Coronary artery (tissue), 2 donors: ENCODE measurements around the gene C1orf105.

Experiments used
- DNase-seq: peaks from one replicate; pipeline ENCODE4 v3.0.0-alpha.2; 2017; ENCODE audit warnings: low spot score
- H3K27ac ChIP-seq, 2 donors: fragments of 200-600 bp; sonication (generic); one replicate each; pipeline ENCODE4 v1.5.1; 2016 to 2019
- H3K4me3 ChIP-seq: fragments of 200-600 bp; sonication (generic); 2 replicates; pipeline ENCODE4 v1.5.1; 2016; ENCODE audit warnings: mild to moderate bottlenecking, moderate library complexity
- TF ChIP-seq, protein P1 (sequence below): fragments of 200-600 bp; sonication (generic); IDR thresholded peaks from one replicate; pipeline ENCODE4 v1.5.1; 2019; ENCODE audit warnings: antibody characterized with exemption

The C1orf105 gene

GRCh38 chr1:172394811-172395210, 25.7 kb upstream of the C1orf105 start:
- no peak for DNase-seq
- Histone ChIP-seq H3K27ac (peak overlapping the region in 1 of 2 donors; percentile 41), H3K4me3 (no peak overlapping the region)
- TF ChIP-seq, protein P1, sequence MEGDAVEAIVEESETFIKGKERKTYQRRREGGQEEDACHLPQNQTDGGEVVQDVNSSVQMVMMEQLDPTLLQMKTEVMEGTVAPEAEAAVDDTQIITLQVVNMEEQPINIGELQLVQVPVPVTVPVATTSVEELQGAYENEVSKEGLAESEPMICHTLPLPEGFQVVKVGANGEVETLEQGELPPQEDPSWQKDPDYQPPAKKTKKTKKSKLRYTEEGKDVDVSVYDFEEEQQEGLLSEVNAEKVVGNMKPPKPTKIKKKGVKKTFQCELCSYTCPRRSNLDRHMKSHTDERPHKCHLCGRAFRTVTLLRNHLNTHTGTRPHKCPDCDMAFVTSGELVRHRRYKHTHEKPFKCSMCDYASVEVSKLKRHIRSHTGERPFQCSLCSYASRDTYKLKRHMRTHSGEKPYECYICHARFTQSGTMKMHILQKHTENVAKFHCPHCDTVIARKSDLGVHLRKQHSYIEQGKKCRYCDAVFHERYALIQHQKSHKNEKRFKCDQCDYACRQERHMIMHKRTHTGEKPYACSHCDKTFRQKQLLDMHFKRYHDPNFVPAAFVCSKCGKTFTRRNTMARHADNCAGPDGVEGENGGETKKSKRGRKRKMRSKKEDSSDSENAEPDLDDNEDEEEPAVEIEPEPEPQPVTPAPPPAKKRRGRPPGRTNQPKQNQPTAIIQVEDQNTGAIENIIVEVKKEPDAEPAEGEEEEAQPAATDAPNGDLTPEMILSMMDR: no peak

DNA sequence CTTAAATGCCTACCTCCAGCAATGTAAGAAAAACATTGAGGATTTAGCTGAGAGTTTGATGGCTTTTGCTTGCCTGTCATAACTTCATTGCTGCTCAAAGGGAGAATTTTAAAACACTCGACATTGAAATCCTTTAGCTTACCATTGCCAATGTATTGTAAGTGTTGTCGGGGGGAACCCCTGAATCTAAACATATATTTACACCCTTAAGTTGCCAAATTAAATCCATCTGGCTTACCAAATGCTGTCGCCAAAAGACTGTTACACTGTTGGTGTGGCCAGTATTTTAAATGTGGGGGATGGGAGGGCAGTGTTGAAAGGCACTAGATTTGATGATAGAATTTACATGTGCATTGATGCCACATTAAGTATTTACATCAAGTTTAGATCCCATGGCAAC, 24.9 kb upstream of the C1orf105 start:
- no peak overlapping the region for H3K27ac ChIP-seq
- DNase-seq: no peak
- TF ChIP-seq, protein P1: no peak
- no peak overlapping the region for H3K4me3 ChIP-seq

- H3K27ac ChIP-seq: no peak overlapping the region
- TF ChIP-seq, protein P1: no peak
- no peak for DNase-seq
- no peak overlapping the region for H3K4me3 ChIP-seq
These were observed 23.3 kb upstream of the C1orf105 start for GRCh38 chr1:172397221-172397620.

- TF ChIP-seq, protein P1: no peak
- H3K27ac ChIP-seq: peak overlapping the region in 1 of 2 donors; percentile 75
- no peak overlapping the region for H3K4me3 ChIP-seq
- no peak for DNase-seq
These were observed 22.9 kb upstream of the C1orf105 start for GRCh38 chr1:172397633-172398032.

GRCh38 chr1:172398193-172398592, 22.3 kb upstream of the C1orf105 start:
- no peak overlapping the region for H3K4me3 ChIP-seq
- TF ChIP-seq, protein P1: no peak
- no peak for DNase-seq
- H3K27ac ChIP-seq: peak overlapping the region; percentile 54 to 75

DNA sequence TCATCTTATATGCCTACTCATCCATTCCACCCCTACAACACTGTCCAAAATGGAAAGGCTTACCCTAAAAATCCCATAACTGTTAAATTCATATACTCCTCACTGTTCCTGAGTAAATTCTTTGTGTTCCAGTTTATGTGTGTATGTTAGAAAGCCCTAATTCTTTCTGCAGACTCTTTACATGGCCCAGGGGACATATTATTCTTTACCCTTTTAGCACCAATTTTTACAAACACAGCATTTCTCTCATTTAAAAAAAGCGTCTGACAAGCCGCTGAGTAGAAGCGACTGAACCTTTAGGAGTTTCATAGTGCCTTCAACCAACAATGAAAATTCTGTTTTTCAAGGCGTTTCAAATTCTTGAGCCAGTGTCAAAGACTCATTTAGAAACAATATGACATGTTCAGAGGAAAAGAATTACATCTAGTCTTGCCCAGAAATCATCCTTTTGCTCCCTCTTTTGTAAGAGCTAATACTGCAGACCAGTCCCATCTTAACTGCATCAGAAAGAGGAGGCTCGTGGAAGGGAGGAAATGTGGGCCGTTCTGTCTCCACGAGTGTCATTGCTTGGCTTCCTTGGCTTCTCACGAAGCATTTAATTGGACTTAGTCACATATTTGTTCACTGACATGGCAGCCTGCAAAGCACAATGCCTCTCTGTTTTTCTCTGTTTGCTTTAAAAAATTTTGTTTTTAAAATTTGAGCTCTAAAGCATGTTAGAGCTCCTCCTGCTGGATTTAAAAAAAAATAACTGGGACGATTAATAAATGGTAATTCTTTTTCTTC, 21.3 kb upstream of the C1orf105 start:
- TF ChIP-seq, protein P1: peak; percentile 43
- DNase-seq: peak; percentile 81
- H3K4me3 ChIP-seq: peak overlapping the region; percentile 38
- H3K27ac ChIP-seq: peak overlapping the region; percentile 54 to 75
